Stomach (tissue), 9 donors: ENCODE measurements around the gene OR6N2. TPM values are rescaled to one million over a fixed set of nuclear protein-coding genes. Genes with fewer than 3 reads are reported as not detected.

Source experiments
- DNase-seq, 2 donors: peaks; one replicate each; pipeline versions ENCODE4 v3.0.0 to v3.0.0-alpha.2; 2013 to 2019
- H3K27ac ChIP-seq, 5 donors: fragments of 200-600 bp in 4 of 5; sonication (generic) in 4 of 5; one replicate each; pipeline ENCODE4 v1.5.1; 2013 to 2019; ENCODE audit warnings: mild to moderate bottlenecking in 1 of 5, moderate library complexity in 1 of 5
- H3K27me3 ChIP-seq, 3 donors: fragments of 200-600 bp; sonication (generic); one replicate each; pipeline ENCODE4 v1.5.1; 2017 to 2019; ENCODE audit warnings: mixed run types in 1 of 3
- H3K36me3 ChIP-seq, 4 donors: fragments of 200-600 bp; sonication (generic); 1 replicate in 3 of 4; 2 replicates in 1 of 4; pipeline ENCODE4 v1.5.1; 2016 to 2019
- H3K4me1 ChIP-seq, 4 donors: fragments of 200-600 bp; sonication (generic); one replicate each; pipeline ENCODE4 v1.5.1; 2016 to 2019
- H3K4me3 ChIP-seq, 4 donors: fragments of 200-600 bp; sonication (generic) in 3 of 4; one replicate each; pipeline ENCODE4 v1.5.1; 2016 to 2019; ENCODE audit warnings: mild to moderate bottlenecking in 1 of 4
- H3K9me3 ChIP-seq, 4 donors: fragments of 200-600 bp; sonication (generic); one replicate each; pipeline ENCODE4 v1.5.1; 2016 to 2019
- CTCF ChIP-seq, 7 experiments: fragments of 450-650 bp in 4 of 7; fragments of 200-600 bp in 3 of 7; sonication (generic) in 3 of 7; IDR thresholded peaks; one replicate each; pipeline ENCODE4 v1.5.1; 2016 to 2019; ENCODE audit warnings: antibody characterized with exemption in 7 of 7, control low read depth in 2 of 7, mild to moderate bottlenecking in 1 of 7
- EP300 ChIP-seq: sonication (generic); formaldehyde crosslinking; IDR thresholded peaks from one replicate; pipeline ENCODE4 v1.6.1; 2017; ENCODE audit warnings: antibody characterized with exemption
- POLR2A ChIP-seq, 4 donors: fragments of 450-650 bp; IDR thresholded peaks; one replicate each; pipeline ENCODE4 v1.6.1; 2016; ENCODE audit warnings: antibody characterized with exemption in 4 of 4, control low read depth in 2 of 4, mild to moderate bottlenecking in 1 of 4, moderate library complexity in 1 of 4
- POLR2AphosphoS5 ChIP-seq, 3 donors: sonication (generic); formaldehyde crosslinking; IDR thresholded peaks; one replicate each; pipeline ENCODE4 v1.6.1; 2016; ENCODE audit warnings: antibody characterized with exemption in 3 of 3
- WGBS, 5 donors: extraction: QIAGEN DNeasy Blood & Tissue Kit in 3 of 5; methylation state at CpG; one replicate each; pipeline versions ENCODE4 v1.1.5 to v1.1.7; 2013 to 2018; 5-methylcytosine and 5-hydroxymethylcytosine counted together
- intact Hi-C: fragments of 100-400 bp; cut with DNase I; formaldehyde crosslinking; loops from one replicate; pipeline ENCODE4 v1.15.1; 2023; ENCODE audit warnings: low total_unique reads
- polyA plus RNA-seq, 3 donors: library from polyadenylated mRNA; stranded (reverse); fragments of 200-250 nt; gene quantifications; one replicate each; pipeline ENCODE4 v1.2.3, GENCODE V29; 2013
- total RNA-seq, 5 donors: library from RNA; depleted of rRNA; stranded (reverse); fragments of >200 nt; gene quantifications; one replicate each; pipeline versions ENCODE4 v1.1.0 to v1.2.3, GENCODE V29; 2014 to 2016
- donor health status: healthy with polysubstance abuse.
- donor health status: Bipolar disorder and iron deficiency.
- donor health status: healthy.

OR6N2 gene
- total and polyA plus RNA-seq, 8 donors: not detected

DNA sequence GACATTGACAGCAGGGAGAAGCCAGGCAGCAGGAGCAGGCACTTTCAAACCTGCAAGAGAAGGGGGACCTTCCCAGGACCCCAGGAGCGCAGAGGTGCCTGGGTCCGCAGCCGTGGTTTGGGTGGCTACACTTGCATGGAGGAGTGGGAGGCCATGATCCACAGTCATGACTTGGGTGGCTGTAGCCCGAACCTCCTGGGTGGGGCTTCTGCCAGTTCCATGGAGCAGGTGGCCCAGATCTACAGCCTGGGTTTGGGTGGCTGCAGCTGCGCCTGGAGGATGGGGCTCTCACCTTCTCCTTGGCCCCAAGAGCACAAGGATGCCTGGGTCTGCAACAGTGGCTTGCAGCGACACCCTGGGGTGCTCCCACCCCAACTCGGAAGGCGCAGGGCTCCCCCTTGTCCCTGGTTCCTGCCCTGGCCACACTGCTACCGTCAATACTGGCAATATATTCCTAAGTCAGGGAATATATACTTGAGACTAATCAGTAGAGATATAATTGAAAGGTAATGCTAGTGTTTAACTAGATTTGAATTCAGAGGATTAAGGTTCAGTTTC, 28.8 kb downstream of the OR6N2 start:
- no peak overlapping the region for H3K27ac ChIP-seq
- H3K36me3 ChIP-seq: no peaks in the 10 kb centered on the region
- intact Hi-C loops: no loop called here
- WGBS, 5 donors: 79 to 91% (median 86%) methylated on average over 4 to 9 of the region's 9 CpGs
- H3K4me3 ChIP-seq: no peak overlapping the region
- H3K4me1 ChIP-seq: no peaks in the 10 kb centered on the region
- TF ChIP-seq CTCF (IDR thresholded peaks at IDR 0.05): no peak
- TF ChIP-seq POLR2AphosphoS5 (IDR thresholded peaks at IDR 0.05): no peak
- no peak for TF ChIP-seq POLR2A (IDR thresholded peaks at IDR 0.05)
- TF ChIP-seq EP300: no peak
- H3K27me3 ChIP-seq: no peaks in the 10 kb centered on the region
- no peaks in the 10 kb centered on the region for H3K9me3 ChIP-seq
- no peak for DNase-seq

GRCh38 chr1:158735848-158736247, 45.2 kb downstream of the OR6N2 start:
- no peak for TF ChIP-seq CTCF (IDR thresholded peaks at IDR 0.05)
- no peak for TF ChIP-seq POLR2A (IDR thresholded peaks at IDR 0.05)
- TF ChIP-seq POLR2AphosphoS5 (IDR thresholded peaks at IDR 0.05): no peak
- no peak for TF ChIP-seq EP300
- Histone ChIP-seq H3K9me3 (no peaks in the 10 kb centered on the region), H3K4me3 (no peak overlapping the region), H3K27me3 (no peaks in the 10 kb centered on the region), H3K27ac (no peak overlapping the region), H3K36me3 (no peaks in the 10 kb centered on the region), H3K4me1 (no peaks in the 10 kb centered on the region)
- no peak for DNase-seq
- intact Hi-C loops: no loop called here

- H3K27me3 ChIP-seq: no peaks in the 10 kb centered on the region
- no peak overlapping the region for H3K4me3 ChIP-seq
- intact Hi-C loops: no loop called here
- no peaks in the 10 kb centered on the region for H3K9me3 ChIP-seq
- no peaks in the 10 kb centered on the region for H3K4me1 ChIP-seq
- TF ChIP-seq CTCF (IDR thresholded peaks at IDR 0.05) (no peak), EP300 (no peak), POLR2AphosphoS5 (IDR thresholded peaks at IDR 0.05) (no peak), POLR2A (IDR thresholded peaks at IDR 0.05) (no peak)
- H3K36me3 ChIP-seq: no peaks in the 10 kb centered on the region
- no peak overlapping the region for H3K27ac ChIP-seq
- WGBS, 5 donors: 58 to 69% (median 61%) methylated on average over 2 of the region's 2 CpGs
- DNase-seq: no peak
These were observed 48.5 kb downstream of the OR6N2 start for GRCh38 chr1:158732524-158732923.

- intact Hi-C loops: no loop called here
- TF ChIP-seq CTCF (IDR thresholded peaks at IDR 0.05) (no peak), POLR2AphosphoS5 (IDR thresholded peaks at IDR 0.05) (no peak), EP300 (no peak), POLR2A (IDR thresholded peaks at IDR 0.05) (no peak)
- WGBS, 5 donors: 71 to 86% (median 81%) methylated on average over 3 to 4 of the region's 4 CpGs
These were observed 49.3 kb downstream of the OR6N2 start for GRCh38 chr1:158731707-158732106.

More at GRCh38 chr1:158731707-158732106, 49.3 kb downstream of the OR6N2 start:
- DNase-seq: no peak
- Histone ChIP-seq H3K9me3 (no peaks in the 10 kb centered on the region), H3K27me3 (no peaks in the 10 kb centered on the region), H3K4me3 (no peak overlapping the region), H3K27ac (no peak overlapping the region), H3K36me3 (no peaks in the 10 kb centered on the region), H3K4me1 (no peaks in the 10 kb centered on the region)
